Thyroid gland (tissue), 4 donors: ENCODE results near the gene GALNT9.

Experiments used
- POLR2A ChIP-seq, 2 donors: fragments of 450-650 bp; IDR thresholded peaks; one replicate each; pipeline ENCODE4 v1.6.1; 2017; ENCODE audit warnings: antibody characterized with exemption in 2 of 2, mild to moderate bottlenecking in 2 of 2, moderate library complexity in 1 of 2
- TF ChIP-seq, protein P1 (sequence below), 6 experiments: fragments of 200-600 bp in 3 of 6; fragments of 450-650 bp in 3 of 6; sonication (generic) in 3 of 6; IDR thresholded peaks; one replicate each; pipeline ENCODE4 v1.5.1; 2016 to 2019; ENCODE audit warnings: antibody characterized with exemption in 6 of 6, mild to moderate bottlenecking in 2 of 6, inconsistent platforms in 1 of 6, moderate library complexity in 1 of 6

DNA sequence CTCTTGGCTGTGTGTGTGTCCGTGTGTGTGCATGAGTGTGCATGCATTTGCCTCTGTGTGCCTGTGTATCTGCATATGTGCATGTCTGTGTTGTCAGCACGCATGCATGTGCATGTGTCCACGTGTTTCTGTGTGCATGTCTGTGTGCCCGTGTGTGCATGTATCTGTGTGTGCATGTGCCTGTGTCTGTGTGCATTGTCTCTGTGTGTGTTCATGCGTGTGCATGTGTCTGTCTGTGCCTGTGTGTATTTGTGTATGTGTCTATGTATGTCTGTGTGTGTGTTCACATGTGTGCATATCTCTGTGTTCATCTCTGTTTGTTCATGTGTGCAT, 1.1 kb upstream of the GALNT9 start:
- TF ChIP-seq, protein P1, sequence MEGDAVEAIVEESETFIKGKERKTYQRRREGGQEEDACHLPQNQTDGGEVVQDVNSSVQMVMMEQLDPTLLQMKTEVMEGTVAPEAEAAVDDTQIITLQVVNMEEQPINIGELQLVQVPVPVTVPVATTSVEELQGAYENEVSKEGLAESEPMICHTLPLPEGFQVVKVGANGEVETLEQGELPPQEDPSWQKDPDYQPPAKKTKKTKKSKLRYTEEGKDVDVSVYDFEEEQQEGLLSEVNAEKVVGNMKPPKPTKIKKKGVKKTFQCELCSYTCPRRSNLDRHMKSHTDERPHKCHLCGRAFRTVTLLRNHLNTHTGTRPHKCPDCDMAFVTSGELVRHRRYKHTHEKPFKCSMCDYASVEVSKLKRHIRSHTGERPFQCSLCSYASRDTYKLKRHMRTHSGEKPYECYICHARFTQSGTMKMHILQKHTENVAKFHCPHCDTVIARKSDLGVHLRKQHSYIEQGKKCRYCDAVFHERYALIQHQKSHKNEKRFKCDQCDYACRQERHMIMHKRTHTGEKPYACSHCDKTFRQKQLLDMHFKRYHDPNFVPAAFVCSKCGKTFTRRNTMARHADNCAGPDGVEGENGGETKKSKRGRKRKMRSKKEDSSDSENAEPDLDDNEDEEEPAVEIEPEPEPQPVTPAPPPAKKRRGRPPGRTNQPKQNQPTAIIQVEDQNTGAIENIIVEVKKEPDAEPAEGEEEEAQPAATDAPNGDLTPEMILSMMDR (IDR thresholded peaks at IDR 0.05) = no peak
- no peak for TF ChIP-seq POLR2A (IDR thresholded peaks at IDR 0.05)
